ENCODE data around the gene IL6. TPM values are rescaled to one million over a fixed set of nuclear protein-coding genes. Genes with fewer than 3 reads are reported as not detected.

The IL6 gene
- total RNA-seq, 2 donors from 2014 or later: 0.64 to 0.88 TPM

DNA sequence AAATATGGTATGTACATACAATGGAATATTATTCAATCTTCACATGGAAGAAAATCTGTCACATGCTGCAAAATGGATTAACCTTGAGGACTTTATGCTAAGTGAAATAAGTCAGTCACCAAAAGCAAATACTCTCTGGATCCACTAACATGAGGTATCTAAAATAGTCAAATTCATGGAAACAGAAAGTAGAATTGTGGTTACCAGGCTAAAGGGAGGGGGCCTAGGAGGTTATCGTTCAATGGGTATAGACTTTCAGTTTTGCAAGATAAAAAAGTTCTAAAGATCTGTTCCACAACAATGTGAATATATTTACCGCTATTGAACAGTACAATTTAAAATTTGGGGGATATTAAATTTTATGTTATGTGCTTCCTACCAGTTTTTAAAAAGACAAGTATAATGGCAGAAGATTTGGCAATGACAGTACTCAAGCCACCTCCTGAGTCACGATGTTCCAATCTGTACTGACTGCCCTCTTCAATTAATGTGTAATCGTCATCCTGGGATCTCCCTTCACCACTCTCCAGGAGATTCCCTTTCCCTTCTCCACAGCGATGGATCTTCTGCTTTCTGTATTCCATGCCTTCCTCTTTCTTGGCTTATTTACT is 32.3 kb upstream of the IL6 start:
- WGBS, 2 experiments (ENCODE audit: insufficient coverage in 1 of 2, insufficient read length in 1 of 2): 96 to 100% methylated on average over 4 to 5 of the region's 5 CpGs
- no peaks in the 10 kb centered on the region for H3K9me3 Mint-ChIP-seq

GRCh38 chr7:22695476-22696132 is 31.4 kb upstream of the IL6 start:
- H3K27ac ChIP-seq (ENCODE audit: low read depth, low read length): no peak overlapping the region
- H3K9ac ChIP-seq (ENCODE audit: extremely low read depth, low read length, poor library complexity, severe bottlenecking): no peak overlapping the region
- Mint-ChIP-seq H3K4me3 (no peak overlapping the region), H3K27ac (no peak overlapping the region), H3K9me3 (no peaks in the 10 kb centered on the region), H3K4me1 (peaks cover 43% of the 10 kb centered on the region), H3K36me3 (ENCODE audit: low read depth) (peaks cover 57% of the 10 kb centered on the region), H3K27me3 (ENCODE audit: insufficient read depth) (no peaks in the 10 kb centered on the region)
- no peak for DNase-seq
- peaks cover 3% of the 10 kb centered on the region for H3K4me1 ChIP-seq (ENCODE audit: control insufficient read depth, insufficient read depth, low read length)
- H3K9me3 ChIP-seq (ENCODE audit: control insufficient read depth, low read length): peaks cover under 1% of the 10 kb centered on the region
- H3K36me3 ChIP-seq (ENCODE audit: control insufficient read depth, insufficient read depth, low read length): peaks cover 44% of the 10 kb centered on the region
- TF ChIP-seq CTCF (conservative IDR thresholded peaks at IDR 0.05): no peak
- H3K27me3 ChIP-seq (ENCODE audit: control insufficient read depth, insufficient read depth, low read length, poor library complexity, severe bottlenecking): no peaks in the 10 kb centered on the region
- no peak overlapping the region for H3K4me3 ChIP-seq (ENCODE audit: low read length)
- 91 to 93% methylated on average over 4 to 5 of the region's 5 CpGs for WGBS, 2 experiments (ENCODE audit: insufficient coverage in 1 of 2, insufficient read length in 1 of 2)

More for the DNA sequence above, 32.3 kb upstream of the IL6 start:
- H3K4me3 ChIP-seq (ENCODE audit: low read length): no peak overlapping the region
- peaks cover 38% of the 10 kb centered on the region for H3K36me3 ChIP-seq (ENCODE audit: control insufficient read depth, insufficient read depth, low read length)
- no peak overlapping the region for H3K27ac Mint-ChIP-seq
- H3K4me1 Mint-ChIP-seq: peaks cover 40% of the 10 kb centered on the region
- no peak for DNase-seq
- TF ChIP-seq CTCF (conservative IDR thresholded peaks at IDR 0.05): no peak
- H3K9me3 ChIP-seq (ENCODE audit: control insufficient read depth, low read length): peaks cover 9% of the 10 kb centered on the region
- no peak overlapping the region for H3K27ac ChIP-seq (ENCODE audit: low read depth, low read length)
- H3K4me1 ChIP-seq (ENCODE audit: control insufficient read depth, insufficient read depth, low read length): peaks cover 3% of the 10 kb centered on the region
- peaks cover 54% of the 10 kb centered on the region for H3K36me3 Mint-ChIP-seq (ENCODE audit: low read depth)
- H3K27me3 ChIP-seq (ENCODE audit: control insufficient read depth, insufficient read depth, low read length, poor library complexity, severe bottlenecking): no peaks in the 10 kb centered on the region
- H3K9ac ChIP-seq (ENCODE audit: extremely low read depth, low read length, poor library complexity, severe bottlenecking): no peak overlapping the region
- no peak overlapping the region for H3K4me3 Mint-ChIP-seq
- H3K27me3 Mint-ChIP-seq (ENCODE audit: insufficient read depth): no peaks in the 10 kb centered on the region

- no peak for TF ChIP-seq CTCF (conservative IDR thresholded peaks at IDR 0.05)
- no peak for DNase-seq
- H3K9me3 ChIP-seq (ENCODE audit: control insufficient read depth, low read length): no peaks in the 10 kb centered on the region
- WGBS, 2 experiments (ENCODE audit: insufficient coverage in 1 of 2, insufficient read length in 1 of 2): 89 to 97% methylated on average over 3 to 4 of the region's 4 CpGs
- Mint-ChIP-seq H3K9me3 (no peaks in the 10 kb centered on the region), H3K27ac (peak overlapping the region; percentile 26), H3K36me3 (ENCODE audit: low read depth) (peaks cover 64% of the 10 kb centered on the region), H3K4me1 (peaks cover 42% of the 10 kb centered on the region), H3K4me3 (no peak overlapping the region), H3K27me3 (ENCODE audit: insufficient read depth) (no peaks in the 10 kb centered on the region)
- H3K36me3 ChIP-seq (ENCODE audit: control insufficient read depth, insufficient read depth, low read length): peaks cover 51% of the 10 kb centered on the region
- H3K9ac ChIP-seq (ENCODE audit: extremely low read depth, low read length, poor library complexity, severe bottlenecking): no peak overlapping the region
- H3K4me1 ChIP-seq (ENCODE audit: control insufficient read depth, insufficient read depth, low read length): peaks cover 3% of the 10 kb centered on the region
- no peaks in the 10 kb centered on the region for H3K27me3 ChIP-seq (ENCODE audit: control insufficient read depth, insufficient read depth, low read length, poor library complexity, severe bottlenecking)
- no peak overlapping the region for H3K4me3 ChIP-seq (ENCODE audit: low read length)
- H3K27ac ChIP-seq (ENCODE audit: low read depth, low read length): no peak overlapping the region
Observed at GRCh38 chr7:22696541-22697228, 30.3 kb upstream of the IL6 start.

Measured in endodermal cell (in vitro differentiated cells).